Stimulated activated CD4-positive, alpha-beta T cell treated with anti-CD3 and anti-CD28 coated beads, Interleukin-2, amount 100 ng/mL, for 48 hours (primary cell): ENCODE measurements around the gene CAPN1.
A peak's percentile ranks its signal among the peaks of the same experiment; 100 is the strongest.
"Not testable (repeated sequence)": the region's sequence is repeated elsewhere in the genome, so short reads cannot be mapped to it uniquely, and the experiment has no call there.

Experiments
- DNase-seq, 2 donors: peaks; one replicate each; pipeline ENCODE4 v3.0.0-alpha.2; 2020

The CAPN1 gene

GRCh38 chr11:65163684-65164083 is 18.0 kb upstream of the CAPN1 start:
- DNase-seq: no peak

- DNase-seq: no peak
These were observed 16.1 kb upstream of the CAPN1 start for GRCh38 chr11:65165410-65166317.

DNA sequence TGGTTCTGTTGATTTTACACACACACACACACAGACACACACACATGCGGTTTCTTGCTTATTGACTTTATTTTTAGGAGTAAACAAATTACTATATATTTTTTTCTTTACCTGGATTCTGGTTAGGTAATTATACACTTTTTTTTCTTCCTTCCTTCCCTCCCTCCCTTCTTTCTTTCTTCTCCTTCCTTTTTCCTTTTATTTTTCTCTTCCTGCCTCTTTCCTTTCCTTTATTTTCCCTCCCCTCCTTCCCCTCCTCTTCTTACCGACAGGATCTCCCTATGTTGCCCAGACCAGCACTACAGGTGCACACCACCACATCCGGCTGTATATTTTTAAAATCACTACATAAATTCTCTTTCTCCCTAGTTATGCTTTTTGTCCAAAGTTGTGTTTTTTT is 14.8 kb upstream of the CAPN1 start:
- DNase-seq: no peak

GRCh38 chr11:65167656-65168055 is 14.1 kb upstream of the CAPN1 start:
- no peak for DNase-seq

DNA sequence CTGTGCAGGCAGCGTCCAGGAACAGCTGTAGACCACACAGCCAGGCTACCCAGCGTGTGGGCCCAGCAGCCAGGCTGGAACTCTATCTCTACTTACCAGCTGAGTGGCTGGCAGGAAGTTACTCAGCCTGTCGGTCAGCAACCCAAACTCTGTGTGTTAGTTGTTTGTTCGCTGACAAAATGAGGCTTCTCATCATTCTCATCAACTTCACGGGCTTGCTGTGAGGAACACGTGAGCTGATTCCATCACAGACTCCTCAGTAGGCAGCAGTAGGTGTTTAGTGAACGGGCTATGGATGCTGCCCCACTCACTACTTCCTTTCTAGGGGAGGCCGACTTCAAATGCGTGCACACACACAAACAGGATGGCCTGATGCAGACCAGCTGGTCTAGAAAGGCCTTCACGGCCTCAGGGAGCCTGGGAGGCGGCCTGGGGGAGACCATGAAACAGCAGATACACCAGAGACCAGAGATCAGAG is 12.5 kb upstream of the CAPN1 start:
- DNase-seq: no peak

DNA sequence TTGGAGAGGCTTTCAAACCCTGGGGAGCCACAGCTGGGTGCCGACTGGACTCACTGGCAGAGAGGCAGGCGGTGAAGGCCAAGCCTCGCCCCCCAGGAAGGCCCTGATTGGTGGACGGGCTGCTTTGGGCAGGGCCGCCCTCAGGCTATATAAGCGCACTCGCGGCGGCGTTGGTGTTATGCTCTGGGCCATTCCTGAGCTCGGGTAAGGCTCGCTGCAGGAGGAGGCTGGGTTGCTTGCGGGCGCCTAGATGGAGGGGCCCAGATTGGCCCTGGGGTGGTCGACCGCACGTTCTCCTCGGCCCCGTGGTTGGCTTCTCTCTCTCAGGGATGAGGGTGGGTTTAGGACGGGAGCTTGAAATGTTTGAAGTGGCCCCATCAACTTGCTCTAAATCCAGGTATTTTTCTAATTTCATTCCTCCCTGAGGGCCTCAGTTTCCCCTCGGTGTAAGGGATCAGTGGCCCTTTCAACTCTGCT is 11.6 kb upstream of the CAPN1 start, which contains the start of gene SPDYC:
Gene SPDYC (plus strand): TSS at position 176 of the 477 bp plus-strand sequence. CDS start 1,125 bp downstream, outside the sequence.
- no peak for DNase-seq

DNA sequence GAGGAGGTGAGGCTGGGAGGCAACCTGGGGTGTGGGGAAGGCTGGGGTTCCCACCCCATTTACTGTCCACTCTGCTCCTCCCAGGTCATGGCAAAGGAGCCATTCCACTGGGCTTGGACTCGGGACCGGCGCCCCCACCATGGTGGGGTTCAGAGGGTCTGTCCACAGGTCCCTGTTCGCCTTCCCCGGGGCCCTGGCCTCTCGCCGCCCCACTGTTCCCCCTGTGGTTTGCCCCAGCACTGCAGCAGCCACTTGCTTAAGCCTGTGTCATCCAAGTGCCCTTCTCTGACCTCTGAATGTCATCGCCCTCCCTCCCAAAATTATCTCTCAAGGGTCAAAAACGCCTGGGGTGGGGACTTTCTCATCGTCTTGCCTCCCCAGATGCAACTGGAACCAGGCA is 9.1 kb upstream of the CAPN1 start:
- no peak for DNase-seq

- DNase-seq: not testable (repeated sequence)
These were observed 7.1 kb upstream of the CAPN1 start for GRCh38 chr11:65174571-65175010.

GRCh38 chr11:65180877-65181568 is 705 bp upstream of the CAPN1 start:
- DNase-seq: peak; percentile 54 to 61

GRCh38 chr11:65182258-65183170 is 786 bp downstream of the CAPN1 start:
- no peak for DNase-seq

GRCh38 chr11:65183201-65183891 is 1.6 kb downstream of the CAPN1 start:
- no peak for DNase-seq

DNA sequence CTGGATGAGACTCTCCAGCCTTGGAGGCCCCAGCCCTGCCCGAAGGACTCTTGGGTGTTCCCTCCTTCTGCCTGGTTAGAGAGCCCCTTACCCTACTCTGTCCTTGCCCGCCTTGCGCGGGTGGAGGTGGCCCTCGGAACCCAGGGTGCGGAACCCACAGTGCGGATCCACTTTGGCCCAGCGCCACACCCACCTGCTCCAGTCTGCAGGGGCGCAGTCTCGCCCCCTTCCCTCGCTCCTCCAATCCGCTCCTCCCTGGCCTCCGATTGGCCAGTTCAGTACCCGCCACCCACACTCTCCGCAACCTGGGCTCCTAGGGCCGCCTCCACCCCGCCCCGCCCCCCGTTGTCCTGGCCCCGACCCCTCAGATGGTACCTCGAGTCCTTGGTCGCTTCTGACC is 2.4 kb downstream of the CAPN1 start:
- no peak for DNase-seq

GRCh38 chr11:65185171-65185570 is 3.4 kb downstream of the CAPN1 start:
- no peak for DNase-seq

- DNase-seq: no peak
These were observed 4.2 kb downstream of the CAPN1 start for GRCh38 chr11:65185869-65186341.

DNA sequence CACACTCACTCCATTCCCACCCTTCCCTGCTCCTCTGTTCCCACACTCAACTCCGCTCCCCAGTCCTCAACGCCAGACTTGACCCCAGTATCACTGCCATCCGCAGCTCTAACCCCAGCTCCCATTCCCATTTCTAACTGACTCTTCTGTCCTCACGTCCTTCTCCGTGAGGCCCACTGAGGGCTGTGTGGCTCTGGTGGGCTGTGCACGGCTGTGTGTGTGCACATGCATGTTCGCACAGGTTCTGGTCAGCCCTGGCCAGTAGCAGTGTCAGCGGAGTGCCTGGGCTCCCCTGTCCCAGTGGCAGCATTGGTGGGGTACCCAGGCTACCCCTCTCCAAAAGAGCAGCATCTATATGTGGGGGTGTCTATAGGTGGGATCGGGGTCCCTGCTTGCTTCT is 5.0 kb downstream of the CAPN1 start:
- no peak for DNase-seq

DNA sequence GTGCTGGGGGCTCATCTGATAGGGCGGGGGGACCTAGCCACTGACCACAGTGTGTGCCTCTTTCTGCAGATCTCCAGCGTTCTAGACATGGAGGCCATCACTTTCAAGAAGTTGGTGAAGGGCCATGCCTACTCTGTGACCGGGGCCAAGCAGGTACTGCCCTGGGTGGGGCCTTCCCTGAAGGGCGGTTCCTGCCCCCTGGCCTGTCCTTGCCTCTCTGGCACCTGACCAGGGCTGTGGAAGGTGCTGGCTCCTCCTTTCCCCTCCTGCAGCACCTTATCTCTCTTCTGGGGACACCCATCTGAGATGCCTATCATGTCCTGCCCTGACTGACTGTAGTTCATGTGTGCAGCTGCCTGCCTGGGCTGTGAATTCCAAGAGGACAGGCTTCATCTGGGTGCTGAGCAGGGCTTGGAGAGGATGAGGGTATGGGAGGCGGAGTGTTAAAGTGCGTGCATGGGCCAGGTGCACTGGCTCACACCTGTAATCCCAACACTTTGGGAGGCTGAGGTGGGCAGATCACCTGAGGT is 5.5 kb downstream of the CAPN1 start:
- DNase-seq: no peak

DNA sequence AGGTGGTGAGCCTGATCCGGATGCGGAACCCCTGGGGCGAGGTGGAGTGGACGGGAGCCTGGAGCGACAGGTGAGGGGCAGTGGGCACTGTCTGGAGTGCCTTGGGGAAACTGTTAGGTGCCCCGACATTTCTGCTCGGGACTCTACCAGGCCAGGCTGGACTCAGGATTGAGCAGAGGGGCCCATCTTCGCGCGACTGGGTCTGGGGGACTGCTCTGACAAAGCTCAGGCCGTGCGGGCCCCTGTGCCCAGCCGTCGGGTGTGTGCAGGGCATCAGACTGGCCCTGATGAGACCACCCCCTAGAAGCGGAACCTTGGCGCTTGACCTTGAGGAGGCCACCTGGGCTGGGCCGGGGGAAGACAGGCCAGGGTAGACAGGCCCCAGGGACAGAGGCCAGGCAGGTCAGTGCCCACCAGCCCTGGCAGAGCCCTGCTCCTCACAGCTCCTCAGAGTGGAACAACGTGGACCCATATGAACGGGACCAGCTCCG is 6.3 kb downstream of the CAPN1 start:
- DNase-seq: no peak

DNA sequence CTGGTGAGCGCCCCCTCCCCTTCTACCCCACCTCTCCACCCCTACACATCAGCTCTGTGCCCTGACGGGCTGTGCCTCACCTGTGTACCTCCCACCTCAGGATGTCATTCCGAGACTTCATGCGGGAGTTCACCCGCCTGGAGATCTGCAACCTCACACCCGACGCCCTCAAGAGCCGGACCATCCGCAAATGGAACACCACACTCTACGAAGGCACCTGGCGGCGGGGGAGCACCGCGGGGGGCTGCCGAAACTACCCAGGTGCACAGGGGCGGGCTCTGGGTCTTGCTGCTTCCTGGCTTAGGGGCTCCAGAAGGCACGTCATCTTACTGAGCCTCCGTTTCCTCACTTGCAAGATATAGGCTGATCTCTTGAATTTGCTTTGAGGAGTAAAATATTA is 6.8 kb downstream of the CAPN1 start:
- DNase-seq: no peak

- DNase-seq: no peak
These were observed 7.5 kb downstream of the CAPN1 start for GRCh38 chr11:65189191-65189590.

DNA sequence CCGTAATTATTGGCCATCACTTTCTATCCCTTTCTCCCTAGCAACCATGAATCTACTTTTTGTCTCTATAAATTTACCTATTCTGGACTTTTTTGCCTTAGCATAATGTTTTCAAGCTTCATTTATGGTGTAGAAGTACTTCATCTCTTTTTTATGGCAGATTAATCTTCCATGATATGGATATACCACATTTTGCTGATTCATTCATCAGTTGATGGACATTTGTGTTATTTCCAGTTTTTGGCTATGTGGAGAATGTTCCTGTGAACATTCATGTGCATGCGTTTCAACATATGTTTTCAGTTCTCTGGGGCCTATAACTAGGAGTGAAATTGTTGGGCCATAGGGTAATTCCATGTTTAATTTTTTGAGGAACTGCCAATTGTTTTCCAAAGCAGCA is 12.8 kb downstream of the CAPN1 start:
- no peak for DNase-seq

DNA sequence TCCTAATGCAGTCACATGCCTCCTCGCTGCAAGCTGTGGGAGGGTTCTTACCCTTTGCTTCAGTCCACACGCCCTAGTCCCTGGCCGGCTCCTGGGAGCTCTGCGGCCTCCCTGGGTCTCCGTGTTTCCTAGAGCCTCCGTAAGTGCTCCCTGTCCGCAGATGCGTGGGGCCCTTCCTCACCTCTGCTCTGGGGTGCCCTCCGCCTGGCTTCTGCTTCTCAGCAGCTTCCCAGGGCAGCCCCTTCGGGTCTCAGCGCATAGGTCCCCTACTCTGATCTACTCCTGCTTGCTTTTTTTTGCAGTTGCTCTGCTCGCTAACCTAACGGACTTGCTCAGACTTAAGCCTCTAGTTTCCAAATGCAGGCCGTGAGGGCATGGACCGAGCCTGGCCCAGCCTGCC is 22.4 kb downstream of the CAPN1 start:
- no peak for DNase-seq
